GM18517 (cell line): ENCODE data around the gene ADRA2C.

Experiments used
- ATAC-seq: cut with Tn5 transposase; IDR thresholded peaks from one replicate; pipeline ENCODE4 v1.9.1; 2021; ENCODE audit warnings: mild to moderate bottlenecking, moderate library complexity; ENCODE audit not compliant: unreplicated experiment

ADRA2C gene

DNA sequence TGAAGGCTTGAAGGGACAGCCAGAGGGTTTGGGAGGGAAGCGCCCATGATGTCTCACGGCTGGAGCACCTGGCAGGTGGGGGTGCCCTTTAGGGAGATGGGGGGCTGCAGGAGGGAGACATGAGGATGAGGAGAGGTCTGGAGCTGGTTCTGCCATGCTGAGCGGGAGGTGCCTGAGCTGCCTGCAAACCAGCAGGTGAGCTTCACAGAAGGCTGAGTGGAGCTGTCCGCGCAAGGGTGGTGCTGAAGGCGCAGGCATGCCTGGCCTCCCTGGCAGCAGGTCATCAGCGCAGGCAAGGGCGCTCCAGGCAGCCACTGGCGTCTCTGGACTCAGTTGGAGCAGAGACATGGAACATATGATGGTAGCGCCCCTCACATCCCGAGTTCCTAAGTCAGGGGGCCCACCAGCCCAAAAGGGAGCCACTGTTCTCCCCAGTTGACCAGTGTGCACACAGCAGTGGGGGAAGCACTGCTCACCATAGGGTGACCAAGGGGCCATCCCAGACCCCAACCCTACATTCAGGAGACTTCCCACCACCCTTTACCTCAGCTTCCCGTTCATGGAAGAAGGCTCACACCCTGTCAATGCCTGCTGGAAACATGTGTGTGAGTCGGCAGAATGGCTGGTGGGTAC lies 25.8 kb downstream of the ADRA2C start:
- ATAC-seq = no peak

DNA sequence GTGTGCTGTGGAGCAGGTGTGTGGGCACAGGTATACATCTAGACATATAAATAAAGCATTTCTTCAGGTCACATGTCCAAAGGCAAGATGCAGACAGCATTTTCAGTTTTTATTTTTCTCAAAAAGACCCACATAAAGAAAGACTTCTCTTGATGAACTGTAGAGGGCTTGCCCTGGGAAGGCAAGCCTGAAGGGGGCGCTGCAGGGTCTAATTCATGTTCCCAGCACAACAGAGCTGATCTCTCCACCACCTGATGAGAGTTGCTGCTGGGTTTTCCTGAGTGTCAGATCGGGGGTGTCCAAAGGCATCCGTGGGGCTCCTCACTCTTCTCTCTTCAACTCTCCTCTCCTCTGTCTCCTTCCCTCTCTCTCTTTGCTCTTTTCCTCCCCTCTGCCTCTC lies 26.6 kb downstream of the ADRA2C start:
- ATAC-seq = no peak

DNA sequence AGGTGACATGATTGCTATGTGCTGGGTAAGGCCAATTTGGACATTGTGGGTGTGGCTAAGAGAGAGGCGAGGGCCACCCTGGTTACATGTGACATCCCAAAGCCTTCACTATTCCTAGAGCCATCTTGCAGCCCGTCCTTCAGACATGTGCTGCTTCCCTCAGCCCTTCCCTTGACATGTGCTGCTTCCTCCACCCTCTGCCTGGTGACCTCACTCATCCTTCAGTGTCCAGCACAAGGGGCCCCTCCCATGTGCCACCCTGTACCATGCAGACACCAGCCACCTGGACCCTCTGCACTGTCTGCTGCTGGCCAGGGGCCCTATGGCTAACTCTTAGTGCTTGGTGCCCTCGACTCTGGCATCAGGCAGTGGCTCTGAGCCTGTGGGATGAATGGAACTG lies 27.4 kb downstream of the ADRA2C start:
- ATAC-seq = no peak

DNA sequence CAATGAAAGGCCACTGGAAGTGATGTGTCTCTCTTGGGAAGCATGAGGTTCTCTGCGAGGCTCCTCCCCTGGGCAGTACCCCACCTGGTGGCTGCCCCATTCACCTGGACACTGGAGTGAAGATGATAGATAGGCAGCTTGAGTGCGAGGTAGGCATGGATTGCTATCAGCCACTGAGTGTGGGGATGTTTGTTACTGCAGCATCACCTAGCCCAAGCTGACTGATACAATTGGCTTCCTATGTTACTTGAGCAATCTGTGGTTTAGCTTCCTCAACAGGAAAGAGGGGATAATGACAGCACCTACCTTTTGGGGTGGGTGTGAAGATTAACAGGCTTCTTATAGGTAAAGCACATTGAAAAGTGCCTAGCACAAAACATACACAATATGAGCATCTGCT lies 30.8 kb downstream of the ADRA2C start:
- ATAC-seq = no peak

- no peak for ATAC-seq
Measured at GRCh38 chr4:3797831-3798790, 31.9 kb downstream of the ADRA2C start.

GRCh38 chr4:3799496-3799895 lies 33.3 kb downstream of the ADRA2C start:
- no peak for ATAC-seq

GRCh38 chr4:3800351-3800750 lies 34.2 kb downstream of the ADRA2C start:
- ATAC-seq = no peak

DNA sequence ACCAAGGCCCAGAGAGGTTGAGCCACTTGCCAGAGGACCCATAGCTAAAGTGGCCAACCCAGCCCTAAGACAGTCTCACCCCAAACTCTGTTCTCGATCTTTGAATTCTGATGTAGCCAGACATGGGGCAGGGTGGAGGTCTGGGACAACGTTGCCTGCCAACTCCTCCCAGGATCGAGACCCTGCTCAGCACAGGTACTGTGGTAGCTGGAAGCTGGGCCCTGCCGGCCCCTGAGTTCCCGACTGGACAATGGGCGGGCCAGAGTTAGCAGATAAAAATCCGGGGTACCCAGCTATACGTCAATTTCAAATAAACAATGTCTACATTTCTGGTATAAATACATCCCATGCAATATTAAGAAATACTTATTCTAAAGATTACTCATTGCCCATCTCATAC lies 35.3 kb downstream of the ADRA2C start:
- no peak for ATAC-seq

DNA sequence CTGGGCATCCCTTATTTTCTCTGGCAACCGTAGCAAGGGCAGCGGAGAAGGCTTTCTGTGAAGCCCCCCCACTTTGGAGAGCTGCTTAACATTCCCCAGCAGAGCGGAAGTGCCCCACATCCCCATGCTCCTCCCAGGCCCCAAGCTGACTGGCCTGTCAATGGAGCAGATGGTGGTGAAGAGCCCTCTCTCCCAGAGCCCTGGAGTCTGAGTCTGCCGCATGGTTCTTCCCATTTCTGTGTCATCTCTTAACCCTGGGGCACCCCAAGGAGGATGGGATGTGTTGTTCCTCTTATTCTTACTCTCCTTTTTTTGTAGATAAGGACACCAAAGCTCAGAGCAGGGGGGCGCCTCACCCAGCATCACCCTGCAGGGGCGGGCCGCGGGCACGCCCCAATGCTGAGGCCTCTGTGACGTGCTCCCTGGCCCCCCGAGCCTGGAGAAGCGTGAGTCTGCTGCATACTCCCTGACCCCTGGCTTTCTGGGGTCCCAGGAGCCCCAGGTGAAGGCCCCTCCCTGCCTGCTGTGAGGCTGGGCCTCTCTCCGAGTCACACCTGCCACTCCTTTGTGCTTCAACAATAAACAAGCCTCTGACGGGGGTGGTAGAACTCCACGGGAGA lies 35.9 kb downstream of the ADRA2C start:
- ATAC-seq = no peak

DNA sequence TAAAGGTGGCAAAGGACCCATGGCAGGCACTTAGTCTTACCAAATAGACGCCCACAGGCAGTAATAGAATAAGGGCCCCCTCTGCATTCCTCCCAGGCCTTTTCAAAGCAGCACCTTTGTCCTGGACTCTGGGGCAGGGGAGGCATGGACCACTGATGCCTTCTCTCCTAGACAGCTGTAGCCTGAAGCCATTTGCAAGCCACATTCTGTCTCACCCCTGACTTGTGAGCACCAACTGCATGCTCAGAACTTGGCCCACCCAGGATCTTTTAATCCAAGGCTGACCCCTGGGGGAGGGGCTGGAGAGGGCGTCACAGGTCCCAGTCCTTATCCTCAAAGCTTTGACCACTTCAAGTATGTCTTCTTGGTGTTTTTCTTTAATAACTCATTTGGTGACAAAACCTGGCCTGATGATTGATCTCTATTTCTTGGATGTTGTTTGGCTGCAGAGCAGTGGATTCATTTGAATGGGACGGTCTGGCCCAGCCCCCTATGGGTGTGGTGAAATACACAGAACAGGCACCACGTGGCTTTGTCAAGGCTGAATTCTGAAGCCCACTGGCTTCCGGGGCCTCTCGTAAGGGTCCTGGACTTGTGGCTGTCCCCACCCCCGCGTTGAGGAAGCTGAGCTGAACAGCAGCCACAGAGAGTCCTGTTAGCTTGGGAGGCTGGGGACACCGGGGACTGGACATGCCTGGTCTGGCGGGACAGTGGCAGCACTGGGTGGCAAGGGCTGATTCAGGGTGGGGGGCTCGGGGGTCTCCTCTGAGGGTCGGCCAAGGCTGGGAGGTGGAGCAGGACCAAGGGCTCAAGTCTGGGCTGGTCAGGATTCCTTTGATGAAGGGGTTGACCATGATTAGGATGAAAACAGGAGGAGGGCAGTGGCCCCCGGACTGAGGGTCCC lies 36.6 kb downstream of the ADRA2C start:
- ATAC-seq = no peak

DNA sequence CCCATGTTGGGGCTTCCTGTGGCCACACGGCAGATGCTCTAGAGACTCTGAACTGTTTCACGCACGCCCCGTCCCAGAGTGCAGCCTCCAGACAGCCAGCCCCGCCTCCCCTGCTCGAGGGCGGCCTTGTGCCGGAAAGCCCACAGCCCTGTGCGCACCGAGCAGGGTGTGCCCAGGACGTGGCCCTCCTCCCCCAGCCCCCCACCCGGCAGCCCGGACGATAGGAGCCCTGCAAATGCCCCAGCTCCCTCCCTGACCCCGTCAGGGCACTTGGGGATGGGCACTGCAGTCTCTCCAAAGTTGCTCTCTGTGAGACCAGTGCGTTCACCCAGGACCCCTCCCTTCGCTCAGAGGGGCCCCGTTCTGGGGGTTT lies 37.3 kb downstream of the ADRA2C start:
- ATAC-seq = no peak

DNA sequence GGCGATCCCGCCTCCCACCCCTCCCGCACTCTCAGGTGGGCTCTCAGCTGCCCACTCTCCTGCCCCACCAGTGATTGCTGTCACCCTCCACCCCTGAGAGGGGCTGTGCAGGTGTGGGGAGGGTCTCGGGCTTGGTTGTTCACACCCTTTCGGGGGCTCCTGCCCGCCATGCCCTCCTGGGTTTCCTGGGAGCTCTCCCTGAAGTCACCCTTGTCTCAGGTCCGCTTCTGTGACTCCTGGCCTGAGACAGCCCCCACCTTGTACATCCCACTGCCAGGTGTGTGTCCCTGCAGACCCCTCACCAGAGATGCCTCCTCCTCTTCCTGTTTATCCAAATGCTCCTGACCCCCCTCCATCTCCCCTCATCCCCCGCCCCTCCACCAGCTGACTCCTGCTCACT lies 37.8 kb downstream of the ADRA2C start:
- ATAC-seq = no peak

DNA sequence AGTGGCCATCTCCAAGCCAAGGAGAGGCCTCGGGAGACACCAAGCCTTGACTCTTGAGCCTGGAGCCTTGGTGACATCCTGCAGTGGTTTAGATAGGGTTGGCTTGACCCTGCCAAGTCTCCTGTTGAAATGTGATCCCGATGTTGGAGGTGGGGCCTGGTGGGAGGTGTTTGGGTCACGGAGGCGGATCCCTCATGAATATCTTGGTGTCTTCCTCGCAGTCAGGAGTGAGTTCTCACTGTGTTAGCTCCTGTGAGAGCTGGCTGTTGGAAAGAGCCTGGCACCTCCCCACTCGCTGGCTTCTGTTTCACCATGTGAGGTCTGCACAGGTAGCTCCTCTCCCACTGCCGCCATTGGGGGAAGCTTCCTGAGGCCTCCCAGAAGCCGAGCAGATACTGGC lies 38.8 kb downstream of the ADRA2C start:
- ATAC-seq = no peak

DNA sequence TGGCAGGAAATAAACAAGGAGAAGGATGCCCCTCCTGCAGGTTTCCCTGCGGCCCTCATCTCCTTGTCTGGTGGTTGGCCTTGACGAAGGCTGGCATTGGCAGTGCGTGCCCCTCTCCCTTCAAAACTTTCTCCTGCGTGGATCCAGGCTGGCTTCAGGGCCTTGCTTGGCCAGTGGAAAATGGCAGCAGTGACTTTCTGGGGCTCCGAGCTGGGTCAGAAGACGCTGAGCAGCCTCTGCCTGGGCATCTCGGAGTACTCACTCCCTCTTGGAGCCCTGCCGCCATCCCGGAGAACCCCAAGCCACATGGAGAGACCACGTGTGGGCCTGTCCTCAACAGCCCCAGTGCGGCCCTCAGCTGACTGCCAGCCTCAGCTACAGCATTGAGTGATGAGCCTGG lies 39.5 kb downstream of the ADRA2C start:
- ATAC-seq = no peak

- ATAC-seq = no peak
Measured at GRCh38 chr4:3807311-3807710, 41.1 kb downstream of the ADRA2C start.

DNA sequence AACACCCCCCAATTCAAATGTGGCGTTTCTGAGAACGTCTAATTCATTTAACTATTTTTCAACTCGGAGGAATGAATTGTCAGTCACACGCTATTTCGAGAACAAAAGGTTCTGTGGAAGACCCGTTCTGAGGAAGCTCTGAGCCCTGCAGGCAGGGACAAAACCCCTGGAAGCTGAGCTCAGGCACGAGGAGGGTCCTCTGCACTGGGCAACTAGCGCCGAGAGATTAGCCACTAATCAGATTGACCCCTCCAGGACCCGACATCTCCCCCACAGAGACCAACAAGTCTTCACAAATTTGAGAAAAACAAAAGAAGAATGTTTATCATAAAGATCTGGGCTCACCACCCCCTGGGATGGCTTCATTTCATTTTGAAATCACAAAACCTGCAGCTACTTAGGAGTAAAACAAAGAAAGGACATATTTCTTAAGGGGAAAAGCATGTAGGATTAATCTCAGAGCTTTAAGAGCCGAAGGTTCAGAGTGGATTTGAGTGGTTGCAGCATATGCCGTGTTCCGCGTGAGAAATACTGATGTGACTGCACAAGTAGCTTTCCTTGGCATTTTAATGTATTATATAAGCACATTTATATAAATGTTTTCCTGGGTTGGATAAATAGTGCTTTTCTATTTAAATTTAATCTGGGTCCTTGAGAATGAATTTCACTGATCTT lies 41.8 kb downstream of the ADRA2C start:
- ATAC-seq = no peak

GRCh38 chr4:3808597-3808996 lies 42.4 kb downstream of the ADRA2C start:
- ATAC-seq = no peak

DNA sequence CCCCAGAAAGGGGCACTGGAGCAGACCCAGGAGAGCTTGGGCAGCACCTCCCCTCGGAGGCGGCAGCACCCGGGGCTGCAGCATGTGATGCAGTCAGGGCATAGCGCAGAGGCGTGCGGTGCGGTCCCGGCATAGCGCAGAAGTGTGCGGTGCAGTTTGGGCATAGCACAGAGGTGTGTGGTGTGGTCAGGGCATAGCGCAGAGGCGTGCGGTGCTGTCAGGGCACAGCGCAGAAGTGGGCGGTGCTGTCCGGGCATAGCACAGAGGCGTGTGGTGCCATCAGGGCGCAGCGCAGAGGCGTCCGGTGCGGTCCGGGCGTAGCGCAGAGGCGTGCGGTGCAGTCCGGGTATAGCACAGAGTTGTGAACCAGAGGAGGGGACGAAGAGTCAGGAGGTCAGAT lies 42.8 kb downstream of the ADRA2C start:
- ATAC-seq = no peak

- ATAC-seq = no peak
Measured at GRCh38 chr4:3809451-3810110, 43.4 kb downstream of the ADRA2C start.

DNA sequence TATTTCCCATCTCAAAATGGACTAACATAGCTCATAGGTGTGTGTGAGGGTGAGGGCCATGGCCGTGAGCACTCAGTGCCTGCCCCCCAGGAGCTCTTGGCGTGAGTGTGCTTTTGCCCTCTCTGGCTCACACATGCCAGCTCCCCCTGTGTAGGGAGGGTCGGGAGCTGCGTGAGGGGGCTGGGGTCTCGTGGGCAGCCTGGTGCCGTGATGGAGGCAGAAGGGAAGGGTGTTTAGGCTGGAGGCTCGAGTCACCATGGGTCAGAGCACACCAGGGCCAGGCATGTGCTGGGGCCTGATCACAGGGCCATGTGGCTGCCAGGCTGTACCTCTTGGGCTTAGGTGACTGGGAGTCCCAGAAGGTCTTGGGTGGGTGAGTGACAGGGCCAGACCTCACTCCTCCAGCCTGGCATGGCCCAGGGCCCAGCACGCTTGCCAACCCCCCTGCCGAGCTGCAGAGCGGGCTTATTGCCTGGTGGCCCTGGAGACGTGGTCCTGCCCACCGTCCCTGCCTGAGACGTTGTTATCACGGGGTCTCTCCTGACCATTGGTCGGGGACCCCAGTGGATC lies 44.0 kb downstream of the ADRA2C start:
- no peak for ATAC-seq
